MM.1S (cell line): ENCODE data around the gene LRRD1.

Source experiments
- DNase-seq: peaks from one replicate; pipeline ENCODE4 v3.0.0-alpha.2; 2015
- H2AFZ ChIP-seq: fragments of 300-600 bp; sonication (generic); 2 replicates; pipeline ENCODE4 v1.6.0; 2016; ENCODE audit warnings: antibody characterized with exemption, low read length
- H3F3A ChIP-seq: fragments of 300-600 bp; sonication (generic); 2 replicates; pipeline ENCODE4 v1.6.1; 2016; ENCODE audit warnings: mild to moderate bottlenecking, antibody characterized with exemption, low read length, moderate library complexity, mixed read lengths; ENCODE audit not compliant: insufficient read depth
- H3K27ac ChIP-seq: fragments of 300-600 bp; sonication (generic); 2 replicates; pipeline ENCODE4 v1.5.1; 2016; ENCODE audit warnings: mild to moderate bottlenecking, low read length
- H3K27me3 ChIP-seq: fragments of 300-600 bp; sonication (generic); replicated peaks from 2 replicates; pipeline ENCODE4 v1.6.0; 2016; ENCODE audit warnings: low read length; ENCODE audit not compliant: insufficient read depth
- H3K36me3 ChIP-seq: fragments of 300-600 bp; sonication (generic); replicated peaks from 2 replicates; pipeline ENCODE4 v1.6.1; 2016; ENCODE audit warnings: mild to moderate bottlenecking, low read length, mixed read lengths; ENCODE audit not compliant: insufficient read depth
- H3K4me1 ChIP-seq: fragments of 300-600 bp; sonication (generic); 2 replicates; pipeline ENCODE4 v1.6.1; 2016; ENCODE audit warnings: low read length, mixed read lengths
- H3K4me2 ChIP-seq: fragments of 300-600 bp; sonication (generic); 2 replicates; pipeline ENCODE4 v1.6.0; 2016; ENCODE audit warnings: low read depth, low read length
- H3K4me3 ChIP-seq: fragments of 300-600 bp; sonication (generic); 2 replicates; pipeline ENCODE4 v1.5.1; 2016; ENCODE audit warnings: low read length, mixed read lengths
- H3K79me2 ChIP-seq: fragments of 300-600 bp; sonication (generic); 2 replicates; pipeline ENCODE4 v1.6.1; 2016; ENCODE audit warnings: mixed run types, low read length, mixed read lengths
- H3K9ac ChIP-seq: fragments of 300-600 bp; sonication (generic); 2 replicates; pipeline ENCODE4 v1.6.1; 2016; ENCODE audit warnings: low read length, mixed read lengths
- H3K9me2 ChIP-seq: fragments of 300-600 bp; sonication (generic); replicated peaks from 2 replicates; pipeline ENCODE4 v1.6.1; 2016; ENCODE audit warnings: mild to moderate bottlenecking, low read length, mixed read lengths; ENCODE audit not compliant: insufficient read depth
- H3K9me3 ChIP-seq: fragments of 300-600 bp; sonication (generic); replicated peaks from 2 replicates; pipeline ENCODE4 v1.6.1; 2016; ENCODE audit warnings: mild to moderate bottlenecking, low read length, mixed read lengths; ENCODE audit not compliant: insufficient read depth
- H4K20me1 ChIP-seq: fragments of 300-600 bp; sonication (generic); 2 replicates; pipeline ENCODE4 v1.6.1; 2016; ENCODE audit warnings: mild to moderate bottlenecking, low read length, moderate library complexity, mixed read lengths; ENCODE audit not compliant: insufficient read depth
- CTCF ChIP-seq: fragments of 300-600 bp; sonication (generic); IDR thresholded peaks from 2 replicates; pipeline ENCODE4 v1.5.1; 2016; ENCODE audit warnings: antibody characterized with exemption, low read length, mixed read lengths
- EZH2 ChIP-seq: fragments of 300-600 bp; sonication (generic); optimal IDR thresholded peaks from 2 replicates; pipeline ENCODE3; 2017; ENCODE audit warnings: low read depth, mild to moderate bottlenecking, antibody characterized with exemption, low read length, mixed read lengths
- EZH2phosphoT487 ChIP-seq: fragments of 300-600 bp; sonication (generic); IDR thresholded peaks from 2 replicates; pipeline ENCODE4 v1.6.1; 2018; ENCODE audit warnings: antibody characterized with exemption, low read length

LRRD1 gene

GRCh38 chr7:92116949-92117348, 62.0 kb downstream of the LRRD1 start:
- Histone ChIP-seq H3K9me3 (no peaks in the 10 kb centered on the region), H4K20me1 (0 out of 2 replicates have a peak, but pooled peaks cover 7% of the 10 kb centered on the region), H2AFZ (no peak overlapping the region), H3K4me1 (no peaks in the 10 kb centered on the region), H3K79me2 (peaks cover 27% of the 10 kb centered on the region), H3F3A (no peaks in the 10 kb centered on the region), H3K4me3 (no peak overlapping the region), H3K36me3 (peaks cover 3% of the 10 kb centered on the region; the same call in 1 of the 2 replicates), H3K4me2 (no peak overlapping the region), H3K27me3 (no peaks in the 10 kb centered on the region), H3K27ac (no peak overlapping the region), H3K9me2 (no peaks in the 10 kb centered on the region), H3K9ac (no peak overlapping the region)
- DNase-seq = no peak
- TF ChIP-seq EZH2 (no peak), EZH2phosphoT487 (no peak), CTCF (no peak)

GRCh38 chr7:92115821-92116220, 63.1 kb downstream of the LRRD1 start:
- Histone ChIP-seq H4K20me1 (0 out of 2 replicates have a peak, but pooled peaks cover 7% of the 10 kb centered on the region), H3K4me3 (no peak overlapping the region), H3F3A (no peaks in the 10 kb centered on the region), H3K4me2 (no peak overlapping the region), H2AFZ (no peak overlapping the region), H3K4me1 (no peaks in the 10 kb centered on the region), H3K27me3 (no peaks in the 10 kb centered on the region), H3K9ac (no peak overlapping the region), H3K36me3 (peaks cover 3% of the 10 kb centered on the region), H3K9me2 (no peaks in the 10 kb centered on the region), H3K79me2 (peaks cover 16% of the 10 kb centered on the region), H3K9me3 (no peaks in the 10 kb centered on the region), H3K27ac (no peak overlapping the region)
- TF ChIP-seq EZH2 (no peak), EZH2phosphoT487 (no peak), CTCF (no peak)
- no peak for DNase-seq

GRCh38 chr7:92110857-92111256, 68.1 kb downstream of the LRRD1 start:
- no peak overlapping the region for H3K4me2 ChIP-seq
- H3K9me2 ChIP-seq = no peaks in the 10 kb centered on the region
- H2AFZ ChIP-seq = no peak overlapping the region
- no peaks in the 10 kb centered on the region; the same call in none of the 2 replicates for H3K36me3 ChIP-seq
- H3K9ac ChIP-seq = no peak overlapping the region
- H3K79me2 ChIP-seq = no peaks in the 10 kb centered on the region
- H3K9me3 ChIP-seq = no peaks in the 10 kb centered on the region
- H3K4me3 ChIP-seq = no peak overlapping the region
- TF ChIP-seq EZH2phosphoT487 = no peak
- TF ChIP-seq EZH2 = no peak
- TF ChIP-seq CTCF = no peak
- H3F3A ChIP-seq = no peaks in the 10 kb centered on the region
- H4K20me1 ChIP-seq = no peaks in the 10 kb centered on the region
- no peaks in the 10 kb centered on the region for H3K27me3 ChIP-seq
- H3K4me1 ChIP-seq = no peaks in the 10 kb centered on the region
- H3K27ac ChIP-seq = no peak overlapping the region
- no peak for DNase-seq
